Activated T-helper 1 cell treated with anti-CD3 and anti-CD28 coated beads, Interleukin-12 subunit alpha, Interleukin-12 subunit beta, Interleukin-2, Interleukin-4 antibody, amounts not matched to agents 30 ng/mL and 10 ng/mL and 1 ng/mL, durations not matched to agents 14 hours and 24 hours and 36 hours (primary cell): ENCODE data around the gene CLN3. TPM values are rescaled to one million over a fixed set of nuclear protein-coding genes. Genes with fewer than 3 reads are reported as not detected.
"Not testable (repeated sequence)": the region's sequence is repeated elsewhere in the genome, so short reads cannot be mapped to it uniquely, and the experiment has no call there.

Experiments used
- DNase-seq: peaks from one replicate; pipeline ENCODE4 v3.0.0; 2021; ENCODE audit warnings: low spot score
- H3K27ac Mint-ChIP-seq: one replicate; pipeline ENCODE4 v1.8.0; 2021; ENCODE audit warnings: mild to moderate bottlenecking, mixed read lengths
- H3K27me3 Mint-ChIP-seq: one replicate; pipeline ENCODE4 v1.8.0; 2022; ENCODE audit warnings: mild to moderate bottlenecking, moderate library complexity, mixed read lengths; ENCODE audit not compliant: insufficient read depth
- H3K36me3 Mint-ChIP-seq: one replicate; pipeline ENCODE4 v1.8.0; 2021; ENCODE audit warnings: low read depth, mixed read lengths
- H3K4me1 Mint-ChIP-seq: one replicate; pipeline ENCODE4 v1.8.0; 2021; ENCODE audit warnings: low read depth, mixed read lengths
- H3K4me3 Mint-ChIP-seq: one replicate; pipeline ENCODE4 v1.8.0; 2021; ENCODE audit warnings: mild to moderate bottlenecking, moderate library complexity, mixed read lengths
- H3K9me3 Mint-ChIP-seq: one replicate; pipeline ENCODE4 v1.8.0; 2021; ENCODE audit warnings: mixed read lengths
- intact Hi-C: fragments of 100-400 bp; cut with micrococcal nuclease; formaldehyde crosslinking; loops from one replicate; pipeline ENCODE4 v1.15.1; 2024
- total RNA-seq: library from RNA; stranded (reverse); gene quantifications from 2 replicates; pipeline ENCODE4 v1.2.3, GENCODE V29; 2022

CLN3 gene
- total RNA-seq, 1 donor from 2014 or later: 27.1 TPM

DNA sequence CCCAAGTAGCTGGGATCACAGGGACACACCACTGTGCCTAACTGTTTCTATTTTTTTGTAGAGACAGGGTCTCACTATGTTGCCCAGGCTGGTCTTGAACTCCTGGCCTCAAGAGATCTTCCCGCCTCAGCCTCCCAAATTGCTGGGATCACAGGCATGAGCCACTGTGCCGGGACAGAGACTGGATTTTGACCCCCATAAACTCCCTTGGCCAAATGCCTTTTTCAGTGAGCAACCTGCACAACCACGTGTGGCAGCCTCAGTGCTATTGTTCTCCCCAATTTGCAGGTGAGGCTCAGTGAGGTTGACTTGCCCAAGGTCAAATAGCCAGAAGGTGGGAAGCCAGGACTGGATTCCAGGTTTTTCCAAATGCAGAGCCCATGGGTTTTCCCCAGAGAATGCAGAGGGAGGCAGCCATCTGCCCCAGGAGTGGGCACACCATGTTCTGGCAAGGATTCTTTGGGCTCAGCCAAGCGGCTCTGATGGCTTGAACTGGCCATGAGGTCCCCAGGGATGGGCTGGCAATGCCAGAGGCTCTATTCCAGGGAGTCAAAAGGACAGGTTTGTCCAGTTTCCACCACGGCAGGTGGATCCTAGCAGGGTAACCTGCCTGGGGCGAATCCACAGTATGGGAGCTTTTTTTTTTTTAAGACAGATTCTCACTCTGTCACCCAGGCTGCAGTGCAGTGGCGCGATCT, 13.0 kb upstream of the CLN3 start:
- no peaks in the 10 kb centered on the region for H3K9me3 Mint-ChIP-seq
- no peak for DNase-seq
- H3K27ac Mint-ChIP-seq: no peak overlapping the region
- no peak overlapping the region for H3K4me3 Mint-ChIP-seq
- peaks cover 25% of the 10 kb centered on the region for H3K4me1 Mint-ChIP-seq
- H3K36me3 Mint-ChIP-seq: no peaks in the 10 kb centered on the region
- peaks cover 13% of the 10 kb centered on the region for H3K27me3 Mint-ChIP-seq
- intact Hi-C loops: no loop called here

DNA sequence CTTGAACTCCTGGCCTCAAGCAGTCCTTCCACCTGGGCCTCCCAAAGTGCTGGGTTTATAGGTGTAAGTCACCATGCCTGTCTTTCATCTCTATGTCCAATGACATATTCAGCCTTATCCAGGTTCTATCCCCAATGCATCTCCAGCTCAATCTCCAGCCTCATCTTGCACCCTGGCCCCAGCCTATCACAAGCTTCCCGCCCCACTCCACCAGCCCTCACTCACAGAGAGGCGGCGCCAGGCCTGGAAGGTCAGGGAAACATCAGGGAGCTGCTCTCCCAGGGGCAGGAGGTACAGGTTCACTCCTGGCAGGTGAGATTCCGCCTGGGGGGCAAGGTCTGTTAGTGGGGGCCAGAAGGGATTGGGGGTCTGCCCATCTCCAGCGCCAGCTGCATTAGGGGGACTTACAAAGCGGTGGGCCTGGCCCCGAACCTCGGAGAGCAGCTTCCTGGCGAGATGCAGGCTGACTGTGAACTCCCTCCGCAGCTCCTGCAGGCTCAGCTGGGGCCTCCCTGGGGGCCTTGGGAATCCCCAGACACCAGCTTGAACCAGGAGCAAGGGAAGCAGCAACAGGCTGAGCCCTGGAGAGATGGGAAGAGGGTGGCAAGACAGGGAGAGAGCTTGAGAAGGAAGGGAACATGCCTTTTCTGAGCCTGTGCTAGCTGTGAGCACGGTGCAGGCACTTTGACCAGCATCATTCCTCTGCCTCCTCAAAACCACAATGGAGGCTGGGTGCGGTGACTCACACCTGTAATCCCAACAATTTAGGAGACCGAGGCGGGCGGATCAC, 11.8 kb upstream of the CLN3 start:
- H3K27me3 Mint-ChIP-seq: peaks cover 13% of the 10 kb centered on the region
- H3K27ac Mint-ChIP-seq: no peak overlapping the region
- no peaks in the 10 kb centered on the region for H3K36me3 Mint-ChIP-seq
- intact Hi-C loops: no loop called here
- H3K4me3 Mint-ChIP-seq: no peak overlapping the region
- peaks cover 25% of the 10 kb centered on the region for H3K4me1 Mint-ChIP-seq
- H3K9me3 Mint-ChIP-seq: no peaks in the 10 kb centered on the region
- no peak for DNase-seq

DNA sequence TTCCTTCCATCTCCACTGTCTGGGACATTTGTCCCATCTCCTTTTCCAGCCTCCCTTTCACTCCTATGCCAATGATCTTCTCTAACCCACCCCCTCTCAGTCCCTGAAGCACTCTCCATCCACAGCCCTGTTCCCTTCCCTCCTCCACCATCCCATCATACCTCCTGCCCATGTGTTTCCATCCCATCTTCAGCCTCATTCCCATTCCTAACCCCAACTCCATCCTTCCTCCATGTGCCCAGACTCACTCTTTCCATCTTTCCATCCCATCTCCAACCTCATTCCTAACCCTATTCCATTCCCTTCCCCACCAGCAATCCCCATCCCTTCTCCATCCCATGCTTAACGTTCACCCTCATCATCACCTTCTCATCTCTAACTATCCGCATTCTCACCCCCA, 10.4 kb upstream of the CLN3 start:
- DNase-seq: no peak
- peaks cover 11% of the 10 kb centered on the region for H3K27me3 Mint-ChIP-seq
- no peaks in the 10 kb centered on the region for H3K36me3 Mint-ChIP-seq
- no peaks in the 10 kb centered on the region for H3K9me3 Mint-ChIP-seq
- no peak overlapping the region for H3K27ac Mint-ChIP-seq
- H3K4me3 Mint-ChIP-seq: no peak overlapping the region
- intact Hi-C loops: no loop called here
- H3K4me1 Mint-ChIP-seq: peaks cover 17% of the 10 kb centered on the region

DNA sequence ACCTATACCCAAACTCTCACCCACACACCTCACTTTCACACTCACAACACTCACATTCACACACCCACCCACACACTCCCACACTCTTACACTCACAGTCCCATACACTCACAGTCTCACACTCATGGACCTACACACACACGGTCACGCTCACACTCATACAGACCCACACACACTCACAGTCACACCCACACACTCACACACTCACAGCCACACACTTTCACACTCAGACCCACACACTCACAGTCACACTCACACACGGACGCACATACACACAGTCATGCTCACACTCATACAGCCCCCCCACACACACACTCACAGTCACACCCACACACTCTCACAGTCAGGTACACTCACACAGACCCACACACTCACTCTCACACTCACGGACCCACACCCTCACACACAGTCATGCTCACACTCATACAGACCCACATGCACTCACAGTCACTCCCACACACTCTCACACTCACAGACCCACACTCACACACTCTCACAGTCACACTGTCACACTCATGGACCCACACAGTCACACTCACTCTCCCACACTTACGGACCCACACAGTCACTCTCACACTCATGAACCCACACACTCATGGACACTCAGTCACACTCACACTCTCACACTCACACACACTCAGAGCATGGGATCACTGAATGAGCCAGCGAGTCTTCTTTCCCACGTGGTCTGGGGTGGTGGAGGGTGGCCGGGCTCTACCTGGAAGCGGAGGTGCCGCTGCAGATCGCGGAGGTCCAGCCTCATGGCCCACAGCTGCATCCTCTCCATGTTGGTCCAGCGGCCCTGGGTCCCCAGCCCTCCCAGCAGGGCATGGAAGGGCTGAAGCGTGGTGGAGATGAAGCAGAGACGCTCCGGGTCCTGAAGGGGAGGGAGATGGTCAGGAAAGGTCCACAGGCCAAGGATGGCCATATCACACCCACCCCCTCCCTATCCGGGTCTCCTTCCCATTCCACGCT, 9.7 kb upstream of the CLN3 start:
- Mint-ChIP-seq H3K4me1 (peaks cover 17% of the 10 kb centered on the region), H3K9me3 (no peaks in the 10 kb centered on the region), H3K27me3 (peaks cover 8% of the 10 kb centered on the region), H3K4me3 (no peak overlapping the region), H3K27ac (no peak overlapping the region), H3K36me3 (no peaks in the 10 kb centered on the region)
- no peak for DNase-seq
- intact Hi-C loops: no loop called here

DNA sequence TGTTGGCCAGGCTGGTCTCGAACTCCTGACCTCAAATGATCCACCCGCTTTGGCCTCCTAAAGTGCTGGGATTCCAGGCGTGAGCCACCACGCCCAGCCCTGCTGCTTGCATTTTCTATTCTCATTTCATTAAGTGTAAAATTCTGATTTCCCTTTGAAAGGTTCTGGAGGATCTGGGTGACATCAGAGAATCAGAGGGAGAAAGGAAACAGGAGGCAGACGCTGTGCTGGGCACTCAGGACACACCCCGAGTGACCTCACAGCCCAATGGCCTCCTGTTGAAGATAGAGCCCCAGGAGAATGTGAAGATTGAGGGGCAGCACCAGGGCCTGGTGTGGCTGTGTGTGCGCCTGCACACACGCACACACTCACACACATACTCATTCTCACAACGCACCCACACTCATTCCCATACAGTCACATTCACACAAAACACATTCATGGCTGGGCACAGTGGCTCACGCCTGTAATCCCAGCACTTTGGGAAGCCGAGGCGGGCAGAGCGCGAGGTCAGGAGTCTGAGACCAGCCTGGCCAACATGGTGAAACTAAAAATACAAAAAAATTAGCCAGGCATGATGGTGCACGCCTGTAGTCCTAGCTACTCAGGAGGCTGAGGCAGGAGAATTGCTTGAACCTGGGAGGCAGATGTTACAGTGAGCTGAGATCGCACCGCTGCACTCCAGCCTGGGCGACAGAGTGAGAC, 8.8 kb upstream of the CLN3 start:
- DNase-seq, H3K27me3 Mint-ChIP-seq, intact Hi-C loops, H3K4me3 Mint-ChIP-seq, H3K9me3 Mint-ChIP-seq, H3K36me3 Mint-ChIP-seq, H3K27ac Mint-ChIP-seq: not testable (repeated sequence)
- H3K4me1 Mint-ChIP-seq: peaks cover 20% of the 10 kb centered on the region

GRCh38 chr16:28499854-28500253, 8.0 kb upstream of the CLN3 start:
- no peak overlapping the region for H3K27ac Mint-ChIP-seq
- H3K27me3 Mint-ChIP-seq: no peaks in the 10 kb centered on the region
- DNase-seq: no peak
- H3K9me3 Mint-ChIP-seq: no peaks in the 10 kb centered on the region
- intact Hi-C loops: loop anchor here (10.0 kb wide), 3 partner anchors 115 to 355 kb away; partner anchors contain the start of genes SBK1 and SULT1A1
- peaks cover 28% of the 10 kb centered on the region for H3K4me1 Mint-ChIP-seq
- H3K36me3 Mint-ChIP-seq: no peaks in the 10 kb centered on the region
- no peak overlapping the region for H3K4me3 Mint-ChIP-seq

DNA sequence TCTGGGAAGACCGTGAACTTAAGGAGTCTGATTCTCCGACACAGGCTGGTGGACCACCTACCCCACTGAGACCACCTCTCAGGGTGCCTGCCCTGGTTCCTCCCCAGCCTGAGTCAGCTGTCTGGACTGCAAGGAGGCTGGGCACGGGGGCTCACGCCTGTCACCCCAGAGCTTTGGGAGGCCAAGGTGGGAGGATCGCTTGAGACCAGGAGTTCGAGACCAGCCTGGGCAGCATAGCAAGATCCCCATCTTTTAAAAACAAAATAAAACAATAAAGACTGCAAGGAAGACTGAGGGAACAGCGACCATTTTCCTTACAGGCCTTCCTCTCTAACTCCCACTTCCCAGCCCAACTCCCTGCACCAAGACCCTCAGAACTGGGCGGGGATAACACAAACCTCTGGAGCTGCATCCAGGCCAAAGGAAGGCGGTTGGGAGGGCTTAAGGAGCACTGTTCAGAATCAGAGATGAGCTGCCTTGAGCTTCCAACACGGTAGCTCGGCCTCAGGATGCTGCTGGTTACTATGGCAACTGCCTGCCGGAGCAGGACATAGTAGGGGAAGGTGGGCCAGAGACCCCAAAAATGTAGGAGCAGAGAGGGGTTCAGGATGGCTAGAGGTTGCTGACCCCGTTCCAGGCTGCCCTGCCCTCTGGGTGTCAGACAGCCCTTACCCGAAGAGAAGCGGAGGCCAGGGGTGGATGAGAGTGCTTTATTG, 7.0 kb upstream of the CLN3 start:
- intact Hi-C loops: loop anchor here (10.0 kb wide), 3 partner anchors 116 to 354 kb away; partner anchors contain the start of genes SBK1 and SULT1A1
- no peak for DNase-seq
- Mint-ChIP-seq H3K4me3 (no peak overlapping the region), H3K4me1 (peaks cover 38% of the 10 kb centered on the region), H3K27ac (peak overlapping the region; percentile 34), H3K36me3 (no peaks in the 10 kb centered on the region), H3K27me3 (no peaks in the 10 kb centered on the region), H3K9me3 (no peaks in the 10 kb centered on the region)

DNA sequence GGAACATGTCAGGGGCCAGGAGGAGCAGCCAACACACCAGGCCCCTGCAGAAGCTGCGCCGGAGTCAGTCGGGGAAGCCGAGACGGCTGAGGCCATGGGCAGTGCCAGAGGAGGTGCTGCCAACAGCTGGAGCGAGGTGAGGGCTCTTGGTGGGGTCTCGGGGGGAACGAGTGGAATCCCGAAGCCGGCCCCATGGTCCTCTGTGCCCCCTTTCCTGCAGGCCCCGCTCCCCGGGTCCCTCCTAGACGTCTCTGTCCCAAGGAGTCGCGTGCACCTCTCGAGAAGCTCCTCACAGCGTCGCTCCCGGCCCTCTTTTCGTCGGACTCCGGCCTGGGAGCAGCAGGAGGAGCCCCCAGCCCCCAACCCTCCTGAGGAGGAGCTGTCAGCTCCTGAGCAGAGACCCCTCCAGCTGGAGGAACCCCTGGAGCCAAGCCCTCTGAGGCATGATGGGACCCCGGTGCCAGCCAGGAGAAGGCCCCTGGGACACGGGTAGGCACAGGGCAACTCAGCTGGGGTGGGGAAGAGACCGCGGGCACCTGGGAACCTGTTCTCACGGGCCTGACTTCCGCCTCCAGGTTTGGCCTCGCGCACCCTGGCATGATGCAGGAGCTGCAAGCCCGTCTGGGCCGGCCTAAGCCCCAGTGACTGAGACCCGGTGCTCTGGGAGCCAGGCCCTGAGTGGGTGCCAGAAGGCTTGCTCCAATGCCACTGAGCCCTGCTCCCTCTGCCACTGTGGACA, 6.2 kb upstream of the CLN3 start:
- H3K4me3 Mint-ChIP-seq: no peak overlapping the region
- H3K9me3 Mint-ChIP-seq: no peaks in the 10 kb centered on the region
- no peaks in the 10 kb centered on the region for H3K27me3 Mint-ChIP-seq
- H3K36me3 Mint-ChIP-seq: no peaks in the 10 kb centered on the region
- H3K4me1 Mint-ChIP-seq: peaks cover 46% of the 10 kb centered on the region
- H3K27ac Mint-ChIP-seq: no peak overlapping the region
- intact Hi-C loops: loop anchor here (10.0 kb wide), 3 partner anchors 117 to 353 kb away; partner anchors contain the start of genes SBK1 and SULT1A1
- no peak for DNase-seq

DNA sequence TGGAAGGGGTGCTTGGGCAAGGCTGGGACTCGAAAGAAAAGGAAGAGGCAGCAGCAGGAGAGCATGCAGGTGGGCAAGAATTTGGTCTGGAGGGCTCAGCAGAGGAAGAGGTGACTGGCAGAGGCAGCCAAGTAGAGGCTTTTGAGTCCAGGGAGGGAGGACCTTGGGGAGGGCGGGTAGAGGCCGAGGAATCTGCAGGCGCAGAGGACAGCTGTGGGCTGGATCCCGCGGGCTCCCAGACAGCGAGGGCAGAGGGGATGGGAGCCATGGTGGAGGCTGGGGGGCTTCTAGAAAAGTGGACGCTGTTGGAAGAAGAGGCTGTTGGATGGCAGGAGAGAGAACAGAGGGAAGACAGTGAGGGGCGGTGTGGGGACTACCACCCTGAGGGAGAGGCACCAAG, 5.5 kb upstream of the CLN3 start:
- intact Hi-C loops: loop anchor here (10.0 kb wide), 3 partner anchors 117 to 353 kb away; partner anchors contain the start of genes SBK1 and SULT1A1
- no peaks in the 10 kb centered on the region for H3K36me3 Mint-ChIP-seq
- H3K27me3 Mint-ChIP-seq: no peaks in the 10 kb centered on the region
- H3K4me3 Mint-ChIP-seq: no peak overlapping the region
- H3K9me3 Mint-ChIP-seq: no peaks in the 10 kb centered on the region
- peaks cover 48% of the 10 kb centered on the region for H3K4me1 Mint-ChIP-seq
- peak overlapping the region; percentile 42 for H3K27ac Mint-ChIP-seq
- DNase-seq: no peak

DNA sequence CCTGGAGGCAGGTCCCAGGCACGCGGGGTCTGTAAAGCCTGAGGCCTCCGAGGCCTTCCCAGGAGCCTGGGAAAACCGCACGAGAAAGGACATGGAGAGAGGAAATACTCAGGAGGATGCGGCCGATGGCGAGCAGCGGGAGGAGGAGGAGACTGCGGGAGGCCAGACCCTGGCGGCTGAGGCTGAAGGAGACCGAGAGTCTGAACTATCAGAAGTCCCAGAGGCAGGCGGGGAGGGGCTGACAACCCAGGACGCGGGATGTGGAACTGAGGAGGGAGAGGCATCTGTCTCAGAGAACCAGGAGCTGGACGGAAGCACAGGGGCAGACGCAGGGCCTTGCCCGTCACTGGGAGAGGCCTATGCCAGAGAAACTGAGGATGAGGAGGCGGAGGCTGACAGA, 5.0 kb upstream of the CLN3 start:
- peak overlapping the region; percentile 42 for H3K27ac Mint-ChIP-seq
- H3K4me1 Mint-ChIP-seq: peaks cover 53% of the 10 kb centered on the region
- H3K4me3 Mint-ChIP-seq: no peak overlapping the region
- no peak for DNase-seq
- no peaks in the 10 kb centered on the region for H3K36me3 Mint-ChIP-seq
- intact Hi-C loops: loop anchor here (10.0 kb wide), 3 partner anchors 118 to 352 kb away; partner anchors contain the start of genes SBK1 and SULT1A1
- no peaks in the 10 kb centered on the region for H3K9me3 Mint-ChIP-seq
- no peaks in the 10 kb centered on the region for H3K27me3 Mint-ChIP-seq
